Neural cell (in vitro differentiated cells): ENCODE measurements around the gene ROPN1B.

ENCODE experiments used
- CTCF ChIP-seq: fragments of 450-650 bp; IDR thresholded peaks from 2 replicates; pipeline ENCODE4 v1.5.1; 2014; ENCODE audit warnings: antibody characterized with exemption, mild to moderate bottlenecking, moderate library complexity; ENCODE audit not compliant: poor library complexity, severe bottlenecking
- EP300 ChIP-seq: fragments of 450-650 bp; conservative IDR thresholded peaks from 2 replicates; pipeline ENCODE4 v1.6.1; 2014; ENCODE audit warnings: antibody characterized with exemption, mild to moderate bottlenecking, moderate library complexity; ENCODE audit not compliant: poor library complexity, severe bottlenecking
- EZH2 ChIP-seq: fragments of 200-600, 300-800 bp; shearing (Covaris generic), sonication (generic); IDR thresholded peaks from 2 replicates; pipeline ENCODE4 v1.6.1; 2014; ENCODE audit warnings: antibody characterized with exemption, low read length, borderline replicate concordance, mild to moderate bottlenecking; ENCODE audit not compliant: insufficient read depth, poor library complexity, severe bottlenecking
- MXI1 ChIP-seq: fragments of 450-650 bp; conservative IDR thresholded peaks from 2 replicates; pipeline ENCODE4 v1.6.1; 2014; ENCODE audit warnings: antibody characterized with exemption, mild to moderate bottlenecking; ENCODE audit not compliant: poor library complexity, severe bottlenecking
- POLR2AphosphoS5 ChIP-seq: IDR thresholded peaks from 2 replicates; pipeline ENCODE4 v1.6.1; 2012
- RAD21 ChIP-seq: fragments of 450-650 bp; conservative IDR thresholded peaks from 2 replicates; pipeline ENCODE4 v1.6.1; 2014; ENCODE audit warnings: antibody characterized with exemption, mild to moderate bottlenecking, moderate library complexity
- REST ChIP-seq: IDR thresholded peaks from 2 replicates; pipeline ENCODE4 v1.6.1; 2012; ENCODE audit warnings: borderline replicate concordance
- SMC3 ChIP-seq: fragments of 450-650 bp; conservative IDR thresholded peaks from 2 replicates; pipeline ENCODE4 v1.6.1; 2014; ENCODE audit warnings: antibody characterized with exemption, mild to moderate bottlenecking, moderate library complexity; ENCODE audit not compliant: poor library complexity
- TAF1 ChIP-seq: IDR thresholded peaks from 2 replicates; pipeline ENCODE4 v1.6.1; 2012; ENCODE audit warnings: low read depth

- TF ChIP-seq SMC3: no peak
- no peak for TF ChIP-seq RAD21
- TF ChIP-seq CTCF: no peak
- TF ChIP-seq REST: no peak
- TF ChIP-seq MXI1: no peak
- no peak for TF ChIP-seq TAF1
- no peak for TF ChIP-seq EZH2
- TF ChIP-seq EP300: no peak
- no peak for TF ChIP-seq POLR2AphosphoS5
Measured at GRCh38 chr3:126005951-126006350, 37.0 kb downstream of the ROPN1B start.
